Astrocyte of the hippocampus (primary cell): ENCODE data around the gene HS1BP3.

Experiments
- DNase-seq: peaks from one replicate; pipeline ENCODE4 v3.0.0; 2011; ENCODE audit warnings: low read depth, low spot score

Gene HS1BP3

GRCh38 chr2:20629581-20630171 is 21.2 kb downstream of the HS1BP3 start:
- no peak for DNase-seq

DNA sequence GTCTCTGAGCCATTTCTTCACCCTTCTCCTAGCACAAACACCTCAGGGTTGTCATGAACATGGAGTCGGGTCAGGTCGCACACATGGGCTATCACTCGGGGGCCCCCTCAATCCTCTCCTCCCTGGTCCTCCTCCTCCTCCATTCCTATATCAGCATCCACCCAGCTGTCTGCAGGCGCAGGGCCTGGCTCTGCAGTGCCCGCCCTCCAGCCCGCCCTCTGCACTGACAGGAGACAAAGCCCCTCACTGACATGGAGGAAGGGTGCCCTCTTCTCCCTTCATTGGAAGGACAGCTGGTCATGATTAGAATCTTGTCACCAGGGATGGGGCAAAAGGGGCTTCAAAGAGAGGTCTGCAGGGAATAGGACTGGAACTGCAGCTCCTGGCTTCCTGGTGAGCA is 21.7 kb downstream of the HS1BP3 start:
- DNase-seq: no peak

DNA sequence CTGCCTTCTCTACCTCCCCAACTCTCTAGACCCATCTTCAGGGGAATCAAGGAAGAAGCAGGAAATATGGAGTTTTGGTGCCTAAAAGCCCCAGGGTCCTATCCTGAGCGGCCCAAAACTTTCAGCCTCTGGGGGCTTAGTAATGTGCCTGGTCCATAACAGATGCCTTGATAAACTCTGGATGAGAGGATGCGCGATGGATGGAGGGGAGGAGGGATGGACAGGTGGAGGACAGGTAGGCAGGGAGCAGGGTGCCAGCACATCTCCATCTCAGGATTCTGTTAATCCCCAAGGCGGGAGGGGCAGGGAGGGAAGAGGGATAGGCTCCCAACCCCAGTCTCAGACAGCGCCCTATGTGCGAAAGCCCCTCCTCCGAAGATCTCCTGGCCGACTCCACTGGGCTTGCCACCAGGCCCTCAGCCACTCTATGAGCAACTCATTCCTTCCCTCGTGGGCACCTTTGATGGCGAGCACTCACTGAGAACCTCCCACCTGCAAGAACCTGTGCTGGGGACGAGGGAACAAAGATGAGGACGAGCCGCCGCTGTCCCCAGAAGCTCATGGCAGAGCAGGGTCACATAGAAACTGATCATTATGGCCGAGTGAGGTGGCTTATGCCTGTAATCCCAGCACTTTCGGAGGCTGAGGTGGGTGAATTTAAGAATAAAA is 23.1 kb downstream of the HS1BP3 start:
- no peak for DNase-seq

GRCh38 chr2:20626698-20627513 is 24.0 kb downstream of the HS1BP3 start:
- peak; percentile 27 for DNase-seq

GRCh38 chr2:20626392-20626697 is 24.6 kb downstream of the HS1BP3 start:
- no peak for DNase-seq

DNA sequence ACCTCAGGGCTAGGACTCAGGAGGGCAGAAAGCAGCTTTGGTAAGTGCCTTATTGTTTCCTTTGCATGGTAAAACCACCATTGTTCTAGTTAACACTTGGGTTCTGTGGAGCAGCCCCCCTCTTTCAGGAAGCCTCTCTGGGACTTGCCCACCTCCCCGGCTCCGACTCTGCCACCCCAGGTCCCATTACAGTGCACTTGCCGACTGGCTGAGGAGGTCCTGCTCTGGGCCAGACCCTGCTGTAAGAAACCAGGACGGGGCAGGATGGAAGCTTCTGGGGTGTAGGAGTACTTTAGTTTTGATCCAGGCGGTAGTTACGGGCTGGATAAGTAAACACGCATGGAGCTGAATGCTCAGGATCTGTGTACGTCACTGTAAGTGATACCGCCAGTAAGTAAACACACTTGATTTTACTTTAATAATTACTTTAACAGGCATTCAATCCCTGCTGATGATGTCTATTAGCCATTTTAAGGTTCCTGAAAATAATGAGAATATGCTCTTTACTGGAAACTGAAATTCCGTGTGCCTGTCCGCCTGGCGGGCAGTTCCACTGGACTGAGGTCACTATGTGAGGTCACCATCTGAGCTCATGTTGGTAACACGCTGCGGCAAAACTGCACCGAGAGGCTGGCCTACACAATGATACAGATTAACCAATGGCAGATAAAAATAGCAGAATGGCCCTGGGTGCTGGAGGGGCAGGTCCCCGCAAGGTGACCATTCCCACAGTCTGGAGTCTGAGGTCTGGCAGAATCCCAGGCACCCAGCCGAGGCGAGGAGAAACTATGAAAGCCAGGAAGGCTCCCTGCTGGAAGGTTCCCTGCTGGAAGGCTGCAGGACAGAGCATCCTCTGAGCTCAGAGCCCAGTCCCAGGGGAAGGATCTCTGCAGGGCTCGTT is 25.2 kb downstream of the HS1BP3 start:
- DNase-seq: no peak

GRCh38 chr2:20624884-20625485 is 25.9 kb downstream of the HS1BP3 start:
- DNase-seq: no peak

DNA sequence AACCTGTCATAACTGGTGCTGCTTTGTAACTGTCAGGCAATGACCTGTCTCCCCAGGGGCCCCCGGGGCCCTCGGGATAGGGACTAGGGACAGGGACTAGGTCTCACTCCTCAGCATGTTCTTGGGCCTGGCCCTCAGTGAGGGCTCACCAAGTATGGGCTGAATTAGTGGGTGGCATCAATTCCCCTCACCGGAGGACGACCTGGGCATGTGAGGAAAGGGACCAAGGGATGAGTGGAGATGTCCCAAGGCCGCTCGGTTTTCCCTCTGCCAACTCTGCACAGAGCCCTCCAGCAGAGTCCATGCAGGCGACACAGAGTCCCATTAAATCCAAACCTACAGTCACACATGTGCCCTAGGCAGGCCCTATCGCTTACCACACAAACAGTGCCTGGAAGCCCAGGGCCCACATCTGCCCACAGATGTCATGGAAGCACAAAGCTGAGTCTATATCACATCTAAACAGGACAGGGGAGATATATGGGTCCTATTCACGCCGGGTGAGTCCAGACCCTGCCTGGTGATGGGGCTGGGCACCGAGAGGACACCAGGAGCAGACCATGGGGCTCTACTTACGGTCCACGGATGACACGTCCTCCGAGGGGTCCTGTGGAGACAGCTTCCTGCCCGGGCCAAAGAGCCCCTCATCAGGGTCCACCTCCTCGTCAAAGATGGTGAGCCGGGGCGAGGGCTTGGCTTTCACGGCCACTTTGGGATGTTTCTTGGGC is 26.6 kb downstream of the HS1BP3 start:
- no peak for DNase-seq

- no peak for DNase-seq
Observed at GRCh38 chr2:20623741-20624155, 27.1 kb downstream of the HS1BP3 start.

- DNase-seq: no peak
Observed at GRCh38 chr2:20623241-20623640, 27.7 kb downstream of the HS1BP3 start.

GRCh38 chr2:20622731-20623130 is 28.2 kb downstream of the HS1BP3 start:
- peak; percentile 36 for DNase-seq

- no peak for DNase-seq
Observed at GRCh38 chr2:20622296-20622686, 28.6 kb downstream of the HS1BP3 start.

DNA sequence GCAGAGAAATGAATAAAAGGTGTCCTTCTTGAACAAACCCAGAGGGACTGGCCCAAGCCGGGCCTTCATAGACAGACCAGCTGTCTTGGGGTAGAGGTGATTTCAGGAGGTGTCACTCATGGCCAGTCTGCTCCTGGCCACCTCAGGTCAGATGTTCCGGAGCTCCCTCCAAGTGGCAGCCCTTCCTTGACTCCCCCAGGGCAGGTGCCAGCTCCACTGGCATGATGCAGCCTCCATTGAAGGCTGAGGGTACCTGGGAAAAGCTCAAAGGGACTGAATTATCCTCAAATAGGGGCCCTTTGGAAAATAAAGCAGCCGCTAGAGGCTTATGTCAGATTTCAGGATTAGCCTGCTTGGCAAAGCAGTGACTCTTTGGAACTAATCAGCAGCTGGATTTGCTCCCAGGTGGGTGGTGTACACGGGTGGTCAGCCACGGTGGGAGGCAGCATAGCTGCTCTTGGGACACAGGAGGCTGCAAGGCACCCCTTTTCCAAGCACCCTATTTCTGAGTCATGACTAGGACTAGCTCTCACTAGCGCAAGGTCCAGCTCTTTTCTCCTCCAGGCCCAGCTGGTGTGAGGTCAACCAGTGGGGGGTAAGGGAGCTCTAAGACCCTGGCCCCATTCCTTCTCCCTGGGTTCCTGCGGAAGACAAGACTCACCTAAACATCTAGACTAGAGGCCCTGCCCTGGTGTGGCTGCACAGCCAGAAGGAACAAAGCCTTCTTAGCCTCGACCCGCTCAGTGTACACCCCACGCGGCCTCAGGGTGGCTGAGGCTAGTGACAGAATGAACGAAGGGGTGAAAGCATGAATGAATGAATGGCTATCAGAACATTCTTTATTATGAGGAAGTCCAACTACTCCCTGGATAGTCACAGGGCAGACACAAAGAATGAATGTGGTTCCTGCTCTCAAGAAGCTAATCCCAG is 29.3 kb downstream of the HS1BP3 start:
- no peak for DNase-seq

- no peak for DNase-seq
Observed at GRCh38 chr2:20620696-20621365, 30.1 kb downstream of the HS1BP3 start.

- no peak for DNase-seq
Observed at GRCh38 chr2:20620271-20620681, 30.6 kb downstream of the HS1BP3 start.

- peak; percentile 42 for DNase-seq
Observed at GRCh38 chr2:20619624-20620024, 31.3 kb downstream of the HS1BP3 start.

DNA sequence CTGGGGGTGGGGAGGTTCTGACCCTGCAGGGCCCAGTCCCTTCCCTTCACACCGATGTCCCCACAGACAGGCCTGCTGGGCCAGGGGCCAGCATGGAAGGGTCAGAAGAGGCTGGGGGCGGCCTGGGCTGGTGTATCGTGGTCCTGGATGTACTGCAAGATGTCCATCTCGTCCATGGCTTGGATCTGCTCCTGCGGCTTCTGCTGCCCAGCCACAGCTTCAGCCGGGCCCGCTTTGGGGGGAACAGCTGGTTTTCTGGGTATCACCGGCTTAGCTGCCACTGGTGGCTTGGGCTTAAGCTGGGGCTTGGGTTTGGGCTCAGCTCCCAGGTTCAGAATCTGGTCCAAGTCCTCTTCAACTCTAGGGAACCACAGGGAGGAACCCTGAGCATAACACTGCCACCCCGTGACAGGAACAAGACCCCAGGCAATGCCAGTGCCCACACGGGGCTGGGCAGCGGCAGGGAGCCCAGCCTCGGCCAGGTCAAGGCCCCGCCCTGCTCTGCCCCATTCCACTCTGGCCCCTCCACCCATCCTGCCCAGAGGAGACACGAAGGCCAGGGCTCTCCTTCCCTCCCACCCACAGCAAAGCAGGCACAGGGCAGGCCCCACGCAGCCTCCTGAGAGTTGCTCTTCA is 31.9 kb downstream of the HS1BP3 start:
- DNase-seq: no peak

DNA sequence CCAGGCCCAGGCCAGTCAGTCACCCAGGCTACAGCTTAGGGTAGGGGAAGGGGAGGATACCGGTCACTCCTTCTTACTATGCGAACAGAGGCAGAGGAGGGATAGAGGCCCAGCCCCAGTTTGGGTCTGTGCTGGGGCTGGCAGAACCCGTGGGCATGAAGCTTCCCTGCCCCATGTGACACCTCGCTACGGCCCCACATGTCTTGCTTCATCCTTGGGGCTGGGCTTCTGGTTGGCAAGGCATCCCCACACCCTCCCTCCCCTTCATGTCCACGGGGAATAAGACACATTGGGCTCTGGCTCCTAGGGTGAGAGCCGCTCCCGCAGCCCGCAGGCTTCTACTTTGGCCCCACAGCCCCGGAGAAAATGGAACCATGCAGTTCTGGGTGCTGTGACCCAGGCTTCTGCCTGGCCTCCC is 32.4 kb downstream of the HS1BP3 start:
- no peak for DNase-seq
